ENCODE results near the gene IQCM. TPM values are rescaled to one million over a fixed set of nuclear protein-coding genes. Genes with fewer than 3 reads are reported as not detected.

The IQCM gene
- total RNA-seq, 1 donor from 2014 or later: not detected

GRCh38 chr4:149441338-149441737, 374.3 kb downstream of the IQCM start:
- DNase-seq (ENCODE audit: low read depth, low spot score): no peak
- Mint-ChIP-seq H3K9me3 (no peaks in the 10 kb centered on the region), H3K4me1 (no peaks in the 10 kb centered on the region), H3K36me3 (ENCODE audit: low read depth) (no peaks in the 10 kb centered on the region), H3K27ac (ENCODE audit: unreplicated experiment) (no peak overlapping the region), H3K4me3 (no peak overlapping the region), H3K27me3 (ENCODE audit: low read depth) (no peaks in the 10 kb centered on the region)
- no peak for TF ChIP-seq CTCF (conservative IDR thresholded peaks at IDR 0.05)

GRCh38 chr4:149426461-149426860, 389.2 kb downstream of the IQCM start:
- TF ChIP-seq CTCF (conservative IDR thresholded peaks at IDR 0.05): no peak
- Mint-ChIP-seq H3K36me3 (ENCODE audit: low read depth) (no peaks in the 10 kb centered on the region), H3K9me3 (no peaks in the 10 kb centered on the region), H3K27me3 (ENCODE audit: low read depth) (no peaks in the 10 kb centered on the region), H3K4me3 (no peak overlapping the region), H3K27ac (ENCODE audit: unreplicated experiment) (no peak overlapping the region), H3K4me1 (no peaks in the 10 kb centered on the region)
- DNase-seq (ENCODE audit: low read depth, low spot score): no peak

GRCh38 chr4:149409555-149409962, 406.1 kb downstream of the IQCM start:
- no peak overlapping the region for H3K4me3 Mint-ChIP-seq
- H3K36me3 Mint-ChIP-seq (ENCODE audit: low read depth): no peaks in the 10 kb centered on the region
- H3K4me1 Mint-ChIP-seq: no peaks in the 10 kb centered on the region
- no peak for TF ChIP-seq CTCF (conservative IDR thresholded peaks at IDR 0.05)
- H3K27me3 Mint-ChIP-seq (ENCODE audit: low read depth): peaks cover 3% of the 10 kb centered on the region
- H3K27ac Mint-ChIP-seq (ENCODE audit: unreplicated experiment): no peak overlapping the region
- H3K9me3 Mint-ChIP-seq: peaks cover 3% of the 10 kb centered on the region
- no peak for DNase-seq (ENCODE audit: low read depth, low spot score)

GRCh38 chr4:149409146-149409545, 406.5 kb downstream of the IQCM start:
- Mint-ChIP-seq H3K27me3 (ENCODE audit: low read depth) (peaks cover 2% of the 10 kb centered on the region), H3K4me3 (no peak overlapping the region), H3K36me3 (ENCODE audit: low read depth) (no peaks in the 10 kb centered on the region), H3K27ac (ENCODE audit: unreplicated experiment) (peak overlapping the region; percentile 31), H3K9me3 (peaks cover 3% of the 10 kb centered on the region), H3K4me1 (no peaks in the 10 kb centered on the region)
- TF ChIP-seq CTCF (conservative IDR thresholded peaks at IDR 0.05): no peak
- no peak for DNase-seq (ENCODE audit: low read depth, low spot score)

- no peak for DNase-seq (ENCODE audit: low read depth, low spot score)
- Mint-ChIP-seq H3K4me3 (no peak overlapping the region), H3K36me3 (ENCODE audit: low read depth) (no peaks in the 10 kb centered on the region), H3K4me1 (no peaks in the 10 kb centered on the region), H3K9me3 (peaks cover 3% of the 10 kb centered on the region), H3K27ac (ENCODE audit: unreplicated experiment) (no peak overlapping the region), H3K27me3 (ENCODE audit: low read depth) (no peaks in the 10 kb centered on the region)
- no peak for TF ChIP-seq CTCF (conservative IDR thresholded peaks at IDR 0.05)
Observed at GRCh38 chr4:149404143-149404542, 411.5 kb downstream of the IQCM start.

- Mint-ChIP-seq H3K4me1 (no peaks in the 10 kb centered on the region), H3K27me3 (ENCODE audit: low read depth) (no peaks in the 10 kb centered on the region), H3K4me3 (no peak overlapping the region), H3K36me3 (ENCODE audit: low read depth) (no peaks in the 10 kb centered on the region), H3K9me3 (peaks cover 3% of the 10 kb centered on the region), H3K27ac (ENCODE audit: unreplicated experiment) (no peak overlapping the region)
- DNase-seq (ENCODE audit: low read depth, low spot score): no peak
- TF ChIP-seq CTCF (conservative IDR thresholded peaks at IDR 0.05): no peak
Observed at GRCh38 chr4:149403081-149403480, 412.6 kb downstream of the IQCM start.
